Fibroblast of lung (primary cell): ENCODE results near the gene PRPF31.

ENCODE experiments used
- CTCF ChIP-seq, 2 donors: IDR thresholded peaks in 1 of 2; conservative IDR thresholded peaks in 1 of 2; 1 replicate in 1 of 2; 2 replicates in 1 of 2; pipeline ENCODE4 v1.5.1; 2011 to 2012; ENCODE audit warnings: low read length in 2 of 2, control low read depth in 1 of 2, inconsistent platforms in 1 of 2, low read depth in 1 of 2, mild to moderate bottlenecking in 1 of 2
- EZH2 ChIP-seq: IDR thresholded peaks from 2 replicates; pipeline ENCODE4 v1.5.1; 2012; ENCODE audit warnings: low read length, control low read depth, mild to moderate bottlenecking; ENCODE audit errors: missing control alignments

GRCh38 chr19:54148158-54148557 lies 32.6 kb downstream of the PRPF31 start:
- TF ChIP-seq CTCF (conservative IDR thresholded peaks at IDR 0.05 in 1 of 2, IDR thresholded peaks at IDR 0.05 in 1 of 2; ENCODE audit: low read depth in 1 of 2, low read length in 2 of 2) = no peak
- no peak for TF ChIP-seq EZH2
